ENCODE data around the gene CDRT4.
A peak's percentile ranks its signal among the peaks of the same experiment; 100 is the strongest.

The CDRT4 gene

DNA sequence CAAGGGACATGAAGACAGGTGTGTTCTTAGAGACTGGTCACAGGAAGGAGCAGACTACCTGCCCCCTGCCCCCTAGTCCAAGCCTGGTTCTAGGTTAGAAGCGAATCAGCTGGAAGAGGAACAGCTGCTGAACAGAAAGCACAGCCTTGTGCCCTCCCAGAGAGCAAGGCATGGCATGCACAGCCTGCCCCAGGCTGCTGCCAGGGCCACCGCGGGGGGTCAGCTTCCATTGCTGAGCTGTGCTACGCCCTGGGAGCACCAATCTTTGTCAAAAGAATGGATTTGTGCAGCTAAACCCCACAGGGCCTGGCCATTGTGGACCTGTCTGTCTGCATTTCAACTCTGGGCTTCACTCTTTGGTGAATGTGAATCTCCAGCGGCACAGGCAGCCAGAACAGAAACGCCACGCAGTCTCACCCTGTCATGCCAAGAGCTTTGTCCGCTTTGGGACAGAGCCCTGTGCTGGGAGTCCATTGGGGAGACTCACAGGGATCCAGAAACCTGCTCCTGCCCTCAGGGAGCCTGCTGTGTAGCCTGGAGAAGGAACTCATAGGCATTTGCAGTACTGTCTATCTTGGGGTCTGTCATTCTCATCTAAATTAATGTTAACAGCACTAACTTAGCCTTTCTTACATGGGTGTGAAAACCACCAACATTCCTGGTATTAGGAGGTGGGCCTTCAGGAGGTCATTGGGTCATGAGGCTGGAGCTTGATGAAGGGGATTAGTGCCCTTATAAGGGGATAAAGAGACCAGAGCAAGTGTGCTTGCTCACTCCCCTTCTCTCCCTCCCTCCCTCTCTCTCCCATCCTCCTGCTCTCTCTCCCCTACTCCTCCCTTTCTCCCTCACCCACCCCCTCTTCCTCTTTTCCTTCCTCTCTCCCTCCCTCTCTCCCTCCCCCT lies 25.6 kb upstream of the CDRT4 start:
- DNase-seq (ENCODE audit: low read depth): no peak

DNA sequence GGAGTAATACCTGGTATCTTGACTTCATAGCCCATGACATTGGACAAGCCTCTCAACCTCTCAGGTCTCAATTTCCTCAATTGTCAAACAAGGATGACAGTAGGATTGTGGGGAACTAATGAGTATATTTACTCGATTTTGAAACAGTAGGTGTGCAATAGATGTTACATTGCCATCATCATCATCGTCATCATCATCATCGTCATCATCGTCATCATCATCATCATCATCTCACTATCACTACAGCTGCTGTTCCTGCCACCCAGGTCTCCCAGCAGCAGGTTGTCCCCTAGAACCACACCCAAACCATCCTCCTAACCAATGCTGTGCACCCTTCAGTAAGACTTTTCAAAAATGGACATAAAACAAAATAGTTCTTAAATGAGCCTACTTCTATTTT lies 24.8 kb upstream of the CDRT4 start:
- DNase-seq (ENCODE audit: low read depth): no peak

DNA sequence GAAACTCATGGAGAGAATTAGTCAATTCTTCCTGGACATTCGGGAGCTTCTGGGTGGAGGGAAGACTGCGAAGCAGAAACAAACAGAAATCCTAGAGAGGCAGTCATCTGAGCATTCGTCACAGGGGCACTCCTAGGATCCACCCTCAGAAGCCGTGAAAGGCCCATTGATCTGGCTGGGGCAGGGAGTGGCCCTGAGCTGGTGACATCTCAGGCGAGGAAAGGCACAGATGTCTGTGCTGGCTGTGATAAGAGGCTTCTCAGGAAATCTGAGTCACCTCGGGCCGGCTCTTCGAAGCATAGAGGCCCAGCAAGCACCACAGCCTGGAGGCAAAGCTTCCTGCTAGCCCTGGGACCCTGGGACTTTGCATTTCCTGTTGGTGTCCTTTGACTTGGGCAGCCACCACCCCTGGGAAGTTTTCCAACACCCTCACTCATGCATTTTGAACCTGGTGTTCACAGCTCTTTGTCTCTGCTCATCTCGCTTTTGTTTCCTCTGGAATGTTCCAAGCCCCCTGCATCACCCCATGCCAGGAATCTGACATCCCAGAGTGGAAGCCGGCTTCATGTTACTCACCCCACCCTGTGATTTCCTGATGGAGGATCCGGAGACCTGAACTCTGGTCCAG lies 23.3 kb upstream of the CDRT4 start:
- DNase-seq (ENCODE audit: low read depth): peak; percentile 1

DNA sequence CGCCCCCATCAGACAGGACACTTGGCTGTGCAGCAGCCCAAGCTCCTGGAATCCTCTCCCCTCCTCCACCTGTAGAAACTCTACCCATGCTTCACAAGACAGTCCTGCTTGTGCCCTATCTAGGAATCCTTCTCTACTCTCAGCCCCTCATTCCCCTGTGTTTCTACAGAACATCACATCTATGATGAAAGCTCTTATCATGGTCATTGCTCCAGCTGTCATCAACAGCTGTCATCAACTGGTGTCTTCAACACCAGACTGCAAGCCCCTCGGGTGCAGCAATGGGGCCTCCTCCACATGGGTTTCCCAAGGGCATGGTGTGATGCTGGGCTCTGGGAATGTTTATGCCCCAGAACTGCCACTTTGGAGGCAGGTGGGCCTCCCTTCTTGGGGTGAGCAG lies 21.1 kb upstream of the CDRT4 start:
- no peak for DNase-seq (ENCODE audit: low read depth)

DNA sequence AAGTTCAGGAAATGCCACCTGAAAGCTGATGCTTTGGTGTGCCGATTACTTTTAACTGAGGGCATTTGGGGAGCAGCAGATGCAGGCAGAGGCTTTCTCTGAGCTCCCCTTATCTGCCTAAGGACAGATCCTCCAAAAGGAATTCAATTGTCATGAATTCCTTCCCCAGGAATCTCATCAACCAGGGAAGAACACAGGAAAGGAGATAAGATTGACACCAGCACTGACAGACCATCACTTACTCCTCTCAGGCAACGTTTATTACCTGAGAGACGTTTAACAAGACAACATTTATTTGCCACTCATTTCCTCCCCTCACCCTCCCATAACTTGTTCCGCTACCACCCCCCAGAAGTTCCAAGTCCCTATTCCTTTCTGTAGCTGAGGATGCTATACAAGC lies 17.6 kb upstream of the CDRT4 start:
- no peak for DNase-seq (ENCODE audit: low read depth)

DNA sequence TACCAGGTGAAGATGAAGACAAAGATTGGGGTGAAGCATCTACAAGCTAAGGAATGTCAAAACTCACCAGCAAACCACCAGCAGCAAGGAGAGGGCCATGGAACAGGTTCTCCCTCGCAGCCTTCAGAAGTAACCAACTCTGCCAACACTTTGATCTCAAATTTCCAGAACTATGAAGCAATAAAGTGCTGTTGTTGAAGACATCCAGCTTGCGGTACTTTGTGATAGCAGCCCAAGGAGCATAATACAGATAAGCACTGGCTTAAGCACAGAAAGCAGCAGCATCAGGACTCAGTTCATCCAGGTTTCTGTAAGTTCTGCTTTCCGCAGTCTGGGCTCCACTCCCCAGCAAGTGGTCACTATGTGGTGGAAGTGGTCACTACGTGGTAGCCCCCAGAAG lies 16.0 kb upstream of the CDRT4 start:
- no peak for DNase-seq (ENCODE audit: low read depth)

DNA sequence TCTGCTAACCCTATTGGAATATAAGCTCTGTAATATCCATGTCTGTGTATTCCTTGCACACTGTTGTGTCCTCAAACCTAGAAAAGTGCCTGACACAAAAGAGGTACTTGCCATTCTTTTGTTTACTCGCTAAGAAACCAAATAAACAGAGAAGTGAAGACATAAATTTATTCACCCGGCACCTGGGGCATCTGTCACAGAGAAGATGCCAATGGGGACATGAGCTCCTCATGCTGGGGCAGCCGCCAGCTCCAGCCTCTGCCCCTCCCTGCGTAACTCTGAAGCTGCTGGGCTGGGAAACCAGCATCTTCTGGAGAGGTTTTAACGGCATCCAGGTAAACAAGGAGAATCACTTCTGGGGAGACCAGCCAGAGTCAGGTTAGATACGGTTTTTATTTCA lies 15.1 kb upstream of the CDRT4 start:
- no peak for DNase-seq (ENCODE audit: low read depth)

DNA sequence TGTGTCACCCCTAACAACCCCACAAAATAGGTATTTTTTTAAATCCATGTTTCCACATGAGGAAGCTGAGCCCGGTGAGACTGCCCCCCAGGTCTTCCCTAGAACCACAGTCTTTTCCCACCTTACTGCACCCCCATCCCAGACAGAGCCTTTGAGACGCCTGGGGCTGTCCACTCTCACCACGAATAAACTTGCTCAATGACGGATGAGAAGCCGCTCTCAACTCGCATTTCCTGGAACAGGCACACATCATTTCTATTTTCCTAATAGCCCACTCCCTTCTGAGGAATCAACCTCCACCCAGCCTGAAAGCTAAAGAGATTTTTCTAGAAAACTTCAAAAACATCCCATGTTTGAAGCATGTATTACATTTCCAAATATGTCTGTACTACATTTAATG lies 14.1 kb upstream of the CDRT4 start:
- DNase-seq (ENCODE audit: low read depth): no peak

DNA sequence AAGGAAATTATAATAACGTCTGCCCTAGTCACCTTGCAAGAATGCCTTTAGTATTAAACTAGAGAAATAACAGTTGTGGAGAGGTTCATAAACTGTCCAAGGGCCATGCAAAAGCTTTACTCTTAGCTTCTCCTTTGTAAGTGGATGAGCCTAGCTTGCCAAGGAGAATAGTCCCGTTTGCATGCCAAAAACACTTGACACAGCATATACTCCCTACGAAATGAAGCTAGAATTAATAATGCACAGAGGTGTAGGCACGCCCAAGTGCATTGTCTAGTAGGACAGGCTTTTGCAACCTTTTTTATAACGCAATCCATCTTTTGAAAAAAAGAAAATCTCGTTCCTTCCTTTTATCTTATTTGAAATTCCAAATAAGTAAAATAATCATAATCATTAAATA lies 12.8 kb upstream of the CDRT4 start:
- DNase-seq (ENCODE audit: low read depth): no peak

DNA sequence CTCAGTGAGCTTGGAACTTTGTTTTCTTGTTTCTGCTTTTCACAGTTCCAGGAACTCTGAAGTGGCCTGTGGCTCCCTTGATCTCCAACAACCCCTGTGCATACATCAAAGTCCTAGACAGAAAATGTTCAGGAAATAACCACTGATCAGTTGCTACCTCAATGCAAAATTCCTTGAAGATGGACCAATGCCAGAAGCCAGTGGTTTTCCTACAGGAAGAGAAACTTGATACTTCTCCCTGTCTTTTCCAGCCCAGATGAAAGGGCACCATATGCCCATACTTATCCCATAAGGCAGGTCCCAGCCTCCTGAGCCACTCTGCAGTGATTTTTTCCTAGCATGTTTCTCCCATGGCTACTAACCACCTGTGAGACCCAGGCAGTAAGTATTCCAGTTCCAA lies 12.3 kb upstream of the CDRT4 start:
- DNase-seq (ENCODE audit: low read depth): no peak

DNA sequence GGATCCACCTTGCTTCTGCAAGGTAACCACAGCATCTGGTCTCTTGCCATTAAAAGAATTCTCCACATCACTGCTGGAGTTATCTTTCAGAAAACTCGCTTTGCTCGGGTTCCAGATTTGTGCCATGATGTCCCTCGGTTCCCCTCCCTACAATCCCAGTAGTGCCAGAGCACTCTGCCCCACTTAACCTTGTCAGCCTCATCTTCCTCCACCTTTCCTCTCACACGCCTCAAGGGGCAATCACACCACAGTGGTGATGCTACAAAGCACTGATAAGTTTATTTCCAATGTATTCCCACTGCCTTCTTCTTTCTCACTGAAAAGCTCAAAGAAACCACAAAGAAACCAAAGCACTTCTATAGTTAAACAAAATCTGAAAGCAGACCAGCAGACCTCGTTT lies 11.4 kb upstream of the CDRT4 start:
- DNase-seq (ENCODE audit: low read depth): no peak

DNA sequence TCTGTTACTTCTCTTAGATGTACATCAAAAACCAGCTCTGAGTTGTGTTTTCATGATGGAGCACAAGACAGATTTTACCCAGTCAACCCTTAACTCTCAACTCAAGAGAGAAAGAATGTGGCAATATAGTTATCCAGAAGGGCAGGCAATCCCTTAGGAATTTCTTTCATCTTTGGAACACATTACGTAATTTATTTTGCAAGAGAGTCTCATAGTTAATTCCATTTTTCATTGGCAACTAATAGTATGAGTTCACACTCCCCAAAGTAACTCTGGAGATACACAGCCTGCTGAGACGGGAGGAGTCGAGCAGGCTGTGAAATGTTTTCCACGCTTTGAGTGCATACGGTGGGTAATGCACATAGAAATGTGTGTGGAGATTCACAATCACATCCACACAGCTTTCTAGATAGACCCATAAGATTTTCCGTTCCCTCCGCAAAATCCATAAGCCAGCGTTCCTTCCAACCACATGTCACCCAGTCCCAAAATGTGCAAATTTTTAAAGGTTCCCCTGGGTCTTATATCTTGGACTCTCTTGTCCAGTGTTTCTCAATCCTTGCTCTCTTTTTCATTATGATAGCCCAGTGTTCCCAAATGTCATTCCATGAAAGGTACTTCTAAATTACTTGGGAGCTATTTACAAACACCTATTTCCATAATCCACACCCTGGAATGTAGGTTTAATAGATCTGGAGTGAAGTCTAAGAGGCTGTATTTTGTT lies 8.4 kb upstream of the CDRT4 start:
- no peak for DNase-seq (ENCODE audit: low read depth)

DNA sequence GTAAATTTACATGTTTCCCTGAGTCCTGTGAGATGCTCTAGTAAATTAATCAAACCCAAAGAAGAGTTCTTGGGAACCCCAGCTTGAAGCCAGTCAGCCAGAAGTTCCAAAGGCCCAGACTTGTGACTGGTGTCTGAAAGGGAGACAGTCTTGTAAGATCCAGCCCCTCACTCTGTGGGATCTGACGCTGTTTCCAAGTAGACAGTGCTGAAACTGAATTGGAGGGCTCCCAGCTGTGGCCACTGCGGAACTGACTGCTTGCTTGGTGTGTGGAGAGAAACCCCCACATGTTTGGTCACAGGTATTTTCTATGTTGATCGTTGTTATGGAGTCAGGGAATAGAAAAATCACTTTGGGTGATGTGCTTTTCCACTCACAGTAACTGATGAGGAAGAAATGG lies 5.5 kb upstream of the CDRT4 start:
- DNase-seq (ENCODE audit: low read depth): no peak

DNA sequence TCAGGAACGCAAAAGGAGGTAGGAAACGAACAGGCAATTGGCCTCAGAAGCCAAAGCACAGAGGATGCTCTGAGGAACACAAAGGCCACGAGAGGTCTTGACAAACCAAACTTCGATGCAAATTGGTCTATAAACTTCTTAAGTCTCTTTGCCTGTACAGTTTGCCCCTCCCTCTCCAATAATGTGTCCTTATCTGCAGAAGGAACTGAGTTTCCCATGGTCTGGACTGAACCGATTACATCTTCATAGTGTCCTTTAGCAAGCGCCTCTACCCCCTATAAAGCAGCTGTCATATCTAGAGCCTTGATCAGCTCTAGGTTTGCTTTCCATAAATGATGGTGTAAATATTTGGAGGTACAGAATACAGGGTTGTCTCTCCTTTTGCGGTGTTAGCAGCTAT lies 3.1 kb upstream of the CDRT4 start:
- DNase-seq (ENCODE audit: low read depth): no peak

DNA sequence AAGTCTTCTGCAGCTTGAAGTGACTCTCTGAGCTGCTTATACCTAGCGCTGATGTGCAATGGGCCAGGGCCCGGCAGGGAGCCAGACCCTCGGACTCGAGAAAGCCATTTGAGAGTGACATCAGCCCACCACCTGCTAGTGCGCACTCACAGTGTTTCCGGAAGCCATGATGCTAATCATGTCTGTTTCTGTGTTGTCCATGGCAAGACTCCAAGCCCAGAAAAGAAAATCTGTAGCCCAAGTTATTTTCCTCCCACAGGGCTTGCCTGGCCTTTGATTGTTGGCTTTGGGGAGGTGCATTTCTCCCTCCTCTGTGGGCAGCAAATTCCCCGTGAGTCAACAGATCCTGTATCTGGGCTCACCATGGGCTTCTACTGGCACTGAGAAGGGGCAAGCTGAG lies 1.8 kb upstream of the CDRT4 start:
- DNase-seq (ENCODE audit: low read depth): no peak

DNA sequence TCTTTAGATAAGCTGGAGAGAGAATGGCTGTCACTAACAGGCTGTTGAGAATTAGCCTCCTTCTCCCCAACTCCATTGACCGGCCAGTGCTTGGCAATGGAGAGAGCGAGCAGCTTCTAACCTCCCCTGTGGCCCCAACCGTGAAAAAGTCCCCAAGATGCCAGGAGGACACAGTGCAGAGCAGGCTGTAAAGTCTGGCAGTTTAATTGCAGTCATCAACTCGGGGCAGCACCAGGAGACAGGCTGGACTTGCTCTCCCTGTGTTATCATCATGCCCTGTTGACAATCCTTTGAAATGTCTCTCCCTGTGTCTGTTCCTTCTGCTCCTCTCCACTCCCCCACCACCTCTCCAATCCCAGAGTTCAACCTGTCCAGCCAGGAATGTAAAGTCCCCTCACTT lies 705 bp upstream of the CDRT4 start:
- no peak for DNase-seq (ENCODE audit: low read depth)

DNA sequence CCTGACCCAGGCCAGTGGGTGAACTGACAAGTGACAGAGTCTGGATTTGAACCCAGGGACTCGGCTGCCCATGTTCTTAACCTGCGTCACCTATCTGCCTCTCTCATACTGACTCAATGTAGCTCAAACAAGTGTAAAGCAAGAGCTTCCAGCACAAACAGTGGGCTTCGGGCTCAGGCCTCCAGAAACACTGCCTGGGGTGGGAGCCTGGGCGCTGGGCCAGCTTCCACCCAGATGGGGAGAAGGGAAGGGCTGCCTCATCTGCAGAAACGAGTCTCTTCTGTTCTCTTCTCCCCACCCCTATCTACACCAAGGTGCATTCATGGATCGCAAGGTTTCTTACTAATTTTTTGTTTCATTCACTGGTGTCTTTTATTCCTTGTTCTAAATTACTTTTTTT lies 1.3 kb downstream of the CDRT4 start:
- no peak for DNase-seq (ENCODE audit: low read depth)

DNA sequence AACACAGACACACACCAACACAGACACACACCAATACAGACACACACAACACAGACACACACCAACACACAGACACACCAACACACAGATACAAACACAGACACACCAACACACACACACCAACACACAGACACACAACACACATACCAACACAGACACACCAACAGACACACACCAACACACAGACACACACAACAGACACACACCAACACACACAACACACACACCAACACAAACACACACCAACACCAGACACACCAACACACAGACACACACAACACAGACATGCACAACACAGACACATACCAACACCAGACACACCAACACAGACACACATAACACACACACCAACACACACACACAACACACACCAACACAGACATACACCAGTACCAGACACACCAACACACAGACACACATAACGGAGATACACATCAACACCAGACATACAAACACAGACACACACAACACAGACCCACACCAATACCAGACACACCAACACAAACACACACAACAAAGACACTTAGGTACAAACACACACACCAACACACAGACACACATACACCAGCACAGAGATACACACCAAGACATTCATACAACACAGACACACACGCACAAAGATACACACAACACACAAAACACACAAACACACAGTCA lies 2.2 kb downstream of the CDRT4 start:
- DNase-seq (ENCODE audit: low read depth): no peak

DNA sequence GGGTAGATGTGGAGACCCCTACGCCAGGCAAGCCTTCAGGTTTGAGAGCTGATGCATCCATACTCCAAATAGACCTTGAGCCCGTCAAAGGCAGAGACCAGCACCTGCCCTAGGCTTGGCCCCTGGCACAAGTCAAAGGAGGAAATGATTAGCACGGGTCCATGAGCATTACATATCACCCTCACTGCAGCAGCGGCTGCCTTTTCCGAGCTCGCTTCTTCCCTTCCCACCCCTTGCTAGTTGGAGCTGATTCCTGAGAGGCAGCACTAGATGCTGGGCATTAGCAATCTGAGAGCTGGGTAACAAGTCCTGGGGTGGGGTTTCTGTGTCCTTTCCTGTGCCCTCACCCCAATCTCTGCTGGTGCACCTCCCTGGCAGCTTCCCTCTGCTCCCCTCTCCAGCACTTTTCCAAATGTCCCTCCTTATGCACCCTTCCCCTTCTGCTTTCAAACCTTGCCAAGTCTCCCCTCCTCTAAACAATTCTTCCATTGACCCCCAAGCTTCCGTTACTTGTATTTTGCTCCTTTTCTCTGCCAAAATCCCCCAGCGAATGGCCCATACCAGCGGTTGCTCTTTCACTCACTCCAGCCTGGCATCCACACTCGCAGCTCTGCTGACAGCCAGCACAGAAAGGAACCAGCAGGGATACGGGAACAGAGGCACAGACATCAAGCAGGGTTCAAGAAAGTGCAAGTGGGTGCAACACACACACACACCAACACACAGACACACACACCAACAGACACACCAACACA lies 3.0 kb downstream of the CDRT4 start:
- no peak for DNase-seq (ENCODE audit: low read depth)

DNA sequence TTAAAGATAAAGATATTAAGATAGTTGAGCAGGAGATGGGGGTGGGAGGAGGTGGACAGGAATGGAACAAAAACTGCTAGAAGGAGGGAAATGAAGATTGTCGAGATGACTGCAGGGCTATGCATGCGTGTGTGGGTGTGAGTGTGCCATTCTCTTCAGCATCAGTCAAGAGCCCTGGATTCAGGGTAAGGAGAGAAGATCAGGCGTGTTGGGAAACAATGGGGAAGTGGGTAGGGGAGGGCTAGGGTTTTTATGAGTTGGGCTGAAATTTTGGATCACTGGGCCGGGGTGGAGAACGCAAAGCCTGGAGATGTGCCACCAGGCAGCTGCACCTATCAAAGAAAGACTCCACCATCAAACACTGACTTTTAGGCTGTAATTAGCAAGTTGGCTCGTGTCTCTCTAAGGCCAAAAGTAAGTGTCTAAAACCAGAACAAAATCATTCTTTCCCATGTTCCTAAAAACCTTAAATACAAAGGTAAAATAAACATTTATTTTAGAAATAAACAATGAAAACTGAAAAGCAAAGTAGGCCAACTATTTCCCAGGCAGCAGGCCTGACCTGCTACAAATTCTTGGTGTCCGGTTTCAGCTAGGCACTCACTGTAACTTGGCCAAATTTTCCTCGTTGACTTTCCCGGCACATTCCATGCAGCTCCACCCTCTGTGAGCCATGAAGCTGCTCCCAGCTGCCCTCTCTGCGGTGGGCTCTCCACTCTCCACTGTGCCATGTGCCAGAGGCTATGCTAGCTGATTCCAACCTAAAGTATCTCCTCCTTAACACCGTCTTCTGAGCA lies 4.2 kb downstream of the CDRT4 start:
- DNase-seq (ENCODE audit: low read depth): no peak

DNA sequence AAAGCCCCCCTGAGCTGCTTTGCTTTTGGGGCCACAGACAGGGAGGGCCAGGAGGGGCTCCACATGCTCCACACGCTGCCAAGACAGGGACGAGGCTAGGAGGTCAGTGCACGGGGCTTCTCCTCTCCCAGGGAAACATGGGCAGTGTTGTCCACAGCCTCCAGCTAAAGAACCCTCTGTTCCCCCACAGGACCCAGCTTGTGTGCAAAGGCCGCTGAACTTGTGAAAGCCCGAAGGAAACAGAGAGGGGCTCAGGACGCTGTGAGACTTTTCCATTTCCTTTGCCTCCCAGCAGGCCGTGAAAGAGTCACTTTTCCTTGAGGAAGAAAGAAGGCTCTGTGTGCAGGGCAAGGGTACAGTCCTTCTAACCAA lies 9.7 kb downstream of the CDRT4 start:
- DNase-seq (ENCODE audit: low read depth): no peak
